Smooth muscle cell (in vitro differentiated cells): ENCODE data around the gene C6orf58. TPM values are rescaled to one million over a fixed set of nuclear protein-coding genes. Genes with fewer than 3 reads are reported as not detected.
"Not testable (repeated sequence)": the region's sequence is repeated elsewhere in the genome, so short reads cannot be mapped to it uniquely, and the experiment has no call there.

Experiments
- DNase-seq: peaks from one replicate; lab custom pipeline; 2025; ENCODE audit not compliant: unreplicated experiment; lab: John Stamatoyannopoulos, UW
- H2AFZ ChIP-seq: fragments of 200-600 bp; sonication (generic); 2 replicates; pipeline ENCODE4 v1.6.0; 2016; ENCODE audit warnings: antibody characterized with exemption, low read depth, mild to moderate bottlenecking
- H3F3A ChIP-seq: fragments of 200-600 bp; sonication (generic); 2 replicates; pipeline ENCODE4 v1.6.0; 2017; ENCODE audit warnings: antibody characterized with exemption, low read depth
- H3K27ac ChIP-seq: fragments of 200-600 bp; sonication (generic); 2 replicates; pipeline ENCODE4 v1.5.1; 2016; ENCODE audit warnings: low read depth, mild to moderate bottlenecking
- H3K27me3 ChIP-seq: fragments of 200-600 bp; sonication (generic); 2 replicates; pipeline ENCODE4 v1.6.1; 2016; ENCODE audit warnings: low read depth, mild to moderate bottlenecking
- H3K36me3 ChIP-seq: fragments of 200-600 bp; sonication (generic); 2 replicates; pipeline ENCODE4 v1.5.1; 2016; ENCODE audit warnings: low read depth
- H3K4me1 ChIP-seq: fragments of 200-600 bp; sonication (generic); 2 replicates; pipeline ENCODE4 v1.5.1; 2016; ENCODE audit warnings: low read depth
- H3K4me2 ChIP-seq: fragments of 200-600 bp; sonication (generic); 2 replicates; pipeline ENCODE4 v1.6.0; 2016; ENCODE audit warnings: mild to moderate bottlenecking
- H3K4me3 ChIP-seq: fragments of 200-600 bp; sonication (generic); 2 replicates; pipeline ENCODE4 v1.5.1; 2016; ENCODE audit warnings: mild to moderate bottlenecking
- H3K79me2 ChIP-seq: fragments of 200-600 bp; sonication (generic); 2 replicates; pipeline ENCODE4 v1.6.0; 2016; ENCODE audit warnings: low read depth, mild to moderate bottlenecking
- H3K9ac ChIP-seq: fragments of 200-600 bp; sonication (generic); 2 replicates; pipeline ENCODE4 v1.6.0; 2016; ENCODE audit warnings: low read depth
- H3K9me3 ChIP-seq: fragments of 200-600 bp; sonication (generic); replicated peaks from 2 replicates; pipeline ENCODE4 v1.5.1; 2016; ENCODE audit warnings: low read depth
- H4K20me1 ChIP-seq: fragments of 200-600 bp; sonication (generic); 2 replicates; pipeline ENCODE4 v1.6.0; 2016; ENCODE audit warnings: low read depth
- WGBS: methylation state at CpG from one replicate; pipeline ENCODE4 v1.1.7; 2016; ENCODE audit warnings: low lambda C conversion rate; 5-methylcytosine and 5-hydroxymethylcytosine counted together
- polyA plus RNA-seq: library from polyadenylated mRNA; unstranded; fragments of >200 nt; fragmentation: Nextera tagmentation; extraction: Ambion mirVana; gene quantifications from 2 replicates; pipeline ENCODE4 v1.2.1, GENCODE V29; 2016
- total RNA-seq: library from RNA; depleted of rRNA; stranded (reverse); fragments of >200 nt; gene quantifications from 2 replicates; pipeline ENCODE4 v1.2.3, GENCODE V29; 2014
- TF ChIP-seq, protein P1 (sequence below): fragments of 200-600 bp; sonication (generic); IDR thresholded peaks from 2 replicates; pipeline ENCODE4 v1.5.1; 2017; ENCODE audit warnings: borderline replicate concordance, mild to moderate bottlenecking, antibody characterized with exemption; ENCODE audit not compliant: insufficient read depth, poor library complexity, severe bottlenecking

C6orf58 gene
- total and polyA plus RNA-seq, 2 experiments from 2014 or later = not detected

DNA sequence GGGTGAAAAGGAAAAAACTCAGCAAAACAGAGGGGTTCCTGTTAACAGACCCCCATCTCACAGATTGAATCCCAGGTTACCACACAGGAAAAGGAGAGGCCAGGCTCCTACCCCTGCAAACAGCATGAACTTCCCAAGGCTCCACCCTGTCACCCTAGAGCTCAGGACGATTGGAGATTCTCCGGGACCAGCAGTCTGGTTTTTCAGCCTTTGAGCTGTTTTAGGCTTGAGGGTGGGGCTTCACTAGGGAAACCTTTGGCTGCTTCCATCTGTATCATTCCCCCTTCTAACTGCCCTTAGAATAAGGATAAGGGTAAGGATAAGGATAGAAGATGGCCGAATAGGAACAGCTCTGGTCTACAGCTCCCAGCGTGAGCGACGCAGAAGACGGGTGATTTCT, 16.0 kb downstream of the C6orf58 start:
- H3K4me2 ChIP-seq = no peak overlapping the region
- no peaks in the 10 kb centered on the region for H3K36me3 ChIP-seq
- TF ChIP-seq, protein P1, sequence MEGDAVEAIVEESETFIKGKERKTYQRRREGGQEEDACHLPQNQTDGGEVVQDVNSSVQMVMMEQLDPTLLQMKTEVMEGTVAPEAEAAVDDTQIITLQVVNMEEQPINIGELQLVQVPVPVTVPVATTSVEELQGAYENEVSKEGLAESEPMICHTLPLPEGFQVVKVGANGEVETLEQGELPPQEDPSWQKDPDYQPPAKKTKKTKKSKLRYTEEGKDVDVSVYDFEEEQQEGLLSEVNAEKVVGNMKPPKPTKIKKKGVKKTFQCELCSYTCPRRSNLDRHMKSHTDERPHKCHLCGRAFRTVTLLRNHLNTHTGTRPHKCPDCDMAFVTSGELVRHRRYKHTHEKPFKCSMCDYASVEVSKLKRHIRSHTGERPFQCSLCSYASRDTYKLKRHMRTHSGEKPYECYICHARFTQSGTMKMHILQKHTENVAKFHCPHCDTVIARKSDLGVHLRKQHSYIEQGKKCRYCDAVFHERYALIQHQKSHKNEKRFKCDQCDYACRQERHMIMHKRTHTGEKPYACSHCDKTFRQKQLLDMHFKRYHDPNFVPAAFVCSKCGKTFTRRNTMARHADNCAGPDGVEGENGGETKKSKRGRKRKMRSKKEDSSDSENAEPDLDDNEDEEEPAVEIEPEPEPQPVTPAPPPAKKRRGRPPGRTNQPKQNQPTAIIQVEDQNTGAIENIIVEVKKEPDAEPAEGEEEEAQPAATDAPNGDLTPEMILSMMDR = no peak
- H3K4me3 ChIP-seq = no peak overlapping the region
- WGBS = 78% methylated on average over 7 of the region's 7 CpGs
- no peaks in the 10 kb centered on the region for H3K9me3 ChIP-seq
- H2AFZ ChIP-seq = no peak overlapping the region
- H3F3A ChIP-seq = no peaks in the 10 kb centered on the region
- no peak overlapping the region for H3K27ac ChIP-seq
- no peaks in the 10 kb centered on the region for H3K79me2 ChIP-seq
- no peak for DNase-seq
- H4K20me1 ChIP-seq = no peaks in the 10 kb centered on the region
- no peaks in the 10 kb centered on the region for H3K27me3 ChIP-seq
- H3K9ac ChIP-seq = no peak overlapping the region
- no peaks in the 10 kb centered on the region for H3K4me1 ChIP-seq

DNA sequence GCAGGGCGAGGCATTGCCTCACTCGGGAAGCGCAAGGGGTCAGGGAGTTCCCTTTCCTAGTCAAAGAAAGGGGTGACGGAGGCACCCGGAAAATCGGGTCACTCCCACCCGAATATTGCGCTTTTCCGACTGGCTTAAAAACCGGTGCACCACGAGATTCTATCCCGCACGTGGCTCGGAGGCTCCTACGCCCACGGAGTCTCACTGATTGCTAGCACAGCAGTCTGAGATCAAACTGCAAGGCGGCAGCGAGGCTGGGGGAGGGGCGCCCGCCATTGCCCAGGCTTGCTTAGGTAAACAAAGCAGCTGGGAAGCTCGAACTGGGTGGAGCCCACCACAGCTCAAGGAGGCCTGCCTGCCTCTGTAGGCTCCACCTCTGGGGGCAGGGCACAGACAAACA, 16.5 kb downstream of the C6orf58 start:
- not testable (repeated sequence) for H3K9ac ChIP-seq, H3K27ac ChIP-seq, H4K20me1 ChIP-seq, H3K4me3 ChIP-seq, H3K4me1 ChIP-seq, H3K36me3 ChIP-seq, H3K4me2 ChIP-seq, H3K27me3 ChIP-seq, H3F3A ChIP-seq, DNase-seq, H3K9me3 ChIP-seq, H2AFZ ChIP-seq, H3K79me2 ChIP-seq
- WGBS = 57% methylated on average over 17 of the region's 21 CpGs

DNA sequence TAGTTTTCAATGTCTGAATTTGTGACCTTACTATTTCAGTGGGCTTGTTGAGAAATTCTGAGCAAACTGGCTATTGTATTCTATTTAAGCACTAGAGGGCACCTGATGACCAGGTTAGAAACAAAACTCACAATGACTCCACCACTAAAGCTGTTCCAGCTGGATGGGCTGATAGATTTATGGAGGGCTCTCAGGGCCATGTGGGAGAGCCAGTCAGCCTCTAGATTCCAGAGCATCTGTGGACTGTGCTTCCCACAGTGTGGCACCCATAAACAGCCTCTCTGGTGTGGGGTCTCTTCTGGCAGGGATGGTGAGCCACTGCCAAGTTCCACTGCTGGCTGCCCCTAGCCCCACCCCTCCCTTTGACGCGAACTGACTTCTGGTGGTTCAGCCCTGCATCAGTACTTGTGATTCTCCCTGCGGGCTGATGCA, 29.2 kb downstream of the C6orf58 start:
- WGBS = 80% methylated on average over 1 of the region's 3 CpGs
- H3K4me2 ChIP-seq = no peak overlapping the region
- no peak overlapping the region for H3K4me3 ChIP-seq
- H3K36me3 ChIP-seq = no peaks in the 10 kb centered on the region
- no peak for DNase-seq
- H3K27ac ChIP-seq = no peak overlapping the region
- H3K9me3 ChIP-seq = no peaks in the 10 kb centered on the region
- H3K27me3 ChIP-seq = no peaks in the 10 kb centered on the region
- no peak overlapping the region for H2AFZ ChIP-seq
- H3K9ac ChIP-seq = no peak overlapping the region
- H4K20me1 ChIP-seq = no peaks in the 10 kb centered on the region
- no peaks in the 10 kb centered on the region for H3F3A ChIP-seq
- TF ChIP-seq, protein P1 = no peak
- H3K4me1 ChIP-seq = no peaks in the 10 kb centered on the region
- H3K79me2 ChIP-seq = no peaks in the 10 kb centered on the region

DNA sequence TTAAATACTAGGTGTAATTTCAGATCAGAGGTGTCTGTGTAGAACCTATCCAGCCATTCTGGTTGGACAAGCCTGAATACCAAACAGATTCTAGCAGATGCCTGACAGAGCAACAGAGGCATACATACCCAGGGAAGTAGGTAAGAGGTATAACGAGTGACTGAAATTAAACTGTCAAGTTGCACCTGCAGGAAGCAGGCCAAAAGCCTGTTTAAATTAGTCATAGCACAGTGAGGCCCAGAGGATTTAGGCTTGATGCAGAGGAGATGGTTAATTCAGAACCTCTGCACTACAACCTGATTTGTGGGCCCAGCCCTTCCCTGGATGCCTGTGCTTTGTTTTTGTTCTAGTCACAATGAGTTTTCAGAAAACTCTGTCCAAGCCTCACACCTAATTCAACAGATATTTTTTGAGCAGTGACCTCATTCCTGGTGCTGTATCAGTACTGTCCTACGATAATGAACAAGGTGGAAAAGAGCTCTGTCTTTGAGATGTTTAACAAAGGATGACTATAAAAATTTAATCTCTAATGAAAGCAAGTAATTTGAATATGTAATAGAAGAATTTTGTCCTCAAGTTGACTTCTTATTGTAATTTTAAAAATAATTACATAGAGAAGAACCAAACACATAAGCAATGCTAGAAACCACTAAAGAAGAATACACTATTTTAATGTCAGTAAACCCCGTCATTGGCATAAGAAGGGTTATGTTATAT, 31.7 kb downstream of the C6orf58 start:
- H2AFZ ChIP-seq = no peak overlapping the region
- WGBS = 77% methylated on average over 3 of the region's 3 CpGs
- no peaks in the 10 kb centered on the region for H3K4me1 ChIP-seq
- H3K4me2 ChIP-seq = no peak overlapping the region
- no peaks in the 10 kb centered on the region for H3K36me3 ChIP-seq
- H3F3A ChIP-seq = no peaks in the 10 kb centered on the region
- H4K20me1 ChIP-seq = no peaks in the 10 kb centered on the region
- H3K4me3 ChIP-seq = no peak overlapping the region
- no peak overlapping the region for H3K9ac ChIP-seq
- DNase-seq = no peak
- TF ChIP-seq, protein P1 = no peak
- no peaks in the 10 kb centered on the region for H3K79me2 ChIP-seq
- no peaks in the 10 kb centered on the region for H3K27me3 ChIP-seq
- H3K9me3 ChIP-seq = no peaks in the 10 kb centered on the region
- no peak overlapping the region for H3K27ac ChIP-seq
